ENCODE data around the gene CYP1A2. TPM values are rescaled to one million over a fixed set of nuclear protein-coding genes. Genes with fewer than 3 reads are reported as not detected.

The CYP1A2 gene
- total and polyA plus RNA-seq, 9 of the 15 experiments (the other 6 are each of a cell fraction or from before 2014, with no cell fraction given), result not detected

- TF ChIP-seq REST (IDR thresholded peaks at IDR 0.05; ENCODE audit: borderline replicate concordance) (no peak), REST (CRISPR knock-in tag; IDR thresholded peaks at IDR 0.05; ENCODE audit: low read depth) (no peak), NR2C2 (CRISPR knock-in tag; IDR thresholded peaks at IDR 0.05) (no peak), NR2C2 (tag; IDR thresholded peaks at IDR 0.05) (no peak), ZNF583 (CRISPR knock-in tag; IDR thresholded peaks at IDR 0.05) (no peak)
These were observed 14.8 kb downstream of the CYP1A2 start (continued) for GRCh38 chr15:74763416-74763815.

All from K562 (cell line).